ENCODE measurements around the gene GFAP.

GRCh38 chr17:44906763-44907728 is 8.3 kb downstream of the GFAP start:
- TF ChIP-seq FOXP2 (optimal IDR thresholded peaks at IDR 0.05; ENCODE audit: control extremely low read depth, extremely low read length, insufficient read depth) (no peak), POLR2AphosphoS5 (IDR thresholded peaks at IDR 0.05; ENCODE audit: borderline replicate concordance, low read depth, low read length) (no peak)
